Stimulated activated CD8-positive, alpha-beta memory T cell treated with anti-CD3 and anti-CD28 coated beads, Interleukin-4, amount 100 ng/mL, for 4 hours (primary cell): ENCODE results near the gene CELSR1.

Experiments used
- DNase-seq, 2 donors: peaks; one replicate each; pipeline ENCODE4 v3.0.0-alpha.2; 2020; ENCODE audit warnings: low read depth in 2 of 2, low spot score in 1 of 2

CELSR1 gene

DNA sequence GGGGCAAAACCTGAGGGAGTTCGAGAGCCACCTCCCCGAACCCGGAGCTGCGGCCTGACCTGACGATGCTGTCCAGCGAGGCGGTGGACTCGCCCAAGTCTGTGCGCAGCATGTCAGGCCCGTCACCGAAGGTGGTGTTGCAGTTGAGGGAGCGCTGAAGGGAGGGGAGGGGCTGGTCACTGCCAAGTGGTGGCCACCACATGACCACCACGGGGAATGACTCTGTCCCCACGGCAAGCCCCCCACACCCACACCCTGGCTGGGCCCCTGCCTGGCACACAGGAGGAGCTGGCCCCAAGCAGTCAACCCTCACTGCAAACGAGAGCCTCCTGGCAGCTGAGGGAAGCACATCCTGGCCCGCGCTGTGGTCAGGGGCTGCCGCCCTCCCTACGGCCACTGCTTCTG is 171.1 kb downstream of the CELSR1 start:
- no peak for DNase-seq

GRCh38 chr22:46365166-46365624 is 172.2 kb downstream of the CELSR1 start:
- no peak for DNase-seq

DNA sequence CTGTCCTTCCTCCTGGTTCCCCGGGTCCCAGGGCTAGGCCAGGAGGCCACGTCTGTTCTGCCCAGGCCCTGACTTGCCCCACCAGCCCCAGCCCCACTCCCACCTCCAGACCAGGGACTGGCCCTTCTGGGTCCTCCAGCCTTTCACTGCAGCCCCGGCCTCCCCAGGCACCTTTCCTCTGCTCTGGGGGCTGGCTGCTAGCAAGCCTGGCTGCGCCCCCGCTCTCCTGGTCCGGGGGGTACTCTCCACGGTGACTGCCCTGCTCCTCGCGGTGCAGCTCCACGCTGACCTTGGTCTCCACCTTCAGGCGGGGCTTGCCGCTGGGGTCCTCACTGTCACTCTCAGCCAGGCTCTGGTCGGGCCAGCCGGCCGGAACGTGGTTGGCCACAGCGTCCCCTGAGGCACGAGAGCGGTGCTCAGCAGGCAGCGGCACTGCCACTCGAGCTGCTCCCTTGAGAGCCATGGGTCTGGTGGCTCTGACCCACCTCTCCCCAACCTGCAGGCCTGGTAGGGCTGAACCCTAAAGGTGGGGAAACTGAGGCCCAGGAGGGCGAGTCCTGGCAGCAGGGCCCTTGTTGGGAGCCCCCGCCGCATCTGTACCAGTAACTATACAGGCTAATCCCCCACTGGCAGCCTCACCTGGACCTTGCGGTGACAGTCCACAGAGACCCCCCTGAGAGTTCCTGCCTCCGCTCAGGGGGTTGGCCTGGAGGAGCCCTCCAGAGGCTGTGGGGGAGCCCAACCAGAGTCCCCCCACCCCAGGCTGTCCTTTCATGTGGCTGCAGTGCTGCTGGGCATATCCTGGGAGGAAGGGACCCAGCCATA is 172.9 kb downstream of the CELSR1 start:
- no peak for DNase-seq

- no peak for DNase-seq
Measured at GRCh38 chr22:46363611-46364321, 173.7 kb downstream of the CELSR1 start.

GRCh38 chr22:46362934-46363515 is 174.4 kb downstream of the CELSR1 start:
- no peak for DNase-seq

DNA sequence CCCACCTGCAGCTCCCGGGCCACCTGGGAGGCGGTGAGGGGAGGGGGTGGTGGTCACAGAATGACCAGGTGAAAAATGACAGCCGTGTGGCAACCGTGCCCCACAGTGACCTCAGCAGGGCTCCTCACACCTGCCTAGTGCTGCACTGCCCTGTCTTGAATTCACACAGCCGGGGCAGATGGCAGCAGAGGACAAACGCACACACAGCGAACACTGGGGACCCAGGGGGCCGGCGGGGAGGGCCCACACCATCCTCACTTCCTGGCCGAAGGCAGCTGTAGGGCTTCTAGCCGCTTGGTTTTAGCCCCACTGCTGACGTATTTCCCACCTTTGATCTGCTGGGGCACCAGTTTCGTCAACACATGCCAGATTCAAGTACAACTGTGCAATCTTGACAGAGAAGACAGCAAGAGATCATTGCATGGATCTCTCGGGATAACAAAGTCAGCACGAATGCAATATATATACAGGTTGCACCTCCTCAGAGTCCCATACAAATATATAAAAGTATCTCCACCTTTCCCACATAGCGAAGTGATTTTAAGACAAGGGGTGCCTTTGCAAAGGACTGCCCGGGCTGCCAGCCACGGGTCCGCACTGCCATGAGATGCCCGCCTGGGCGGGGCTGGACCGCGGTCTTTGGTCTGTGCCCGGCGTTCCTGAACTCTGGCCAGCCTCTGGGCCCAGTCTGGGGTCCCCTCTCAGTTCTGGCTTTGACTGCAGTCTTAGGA is 175.1 kb downstream of the CELSR1 start:
- DNase-seq: no peak

DNA sequence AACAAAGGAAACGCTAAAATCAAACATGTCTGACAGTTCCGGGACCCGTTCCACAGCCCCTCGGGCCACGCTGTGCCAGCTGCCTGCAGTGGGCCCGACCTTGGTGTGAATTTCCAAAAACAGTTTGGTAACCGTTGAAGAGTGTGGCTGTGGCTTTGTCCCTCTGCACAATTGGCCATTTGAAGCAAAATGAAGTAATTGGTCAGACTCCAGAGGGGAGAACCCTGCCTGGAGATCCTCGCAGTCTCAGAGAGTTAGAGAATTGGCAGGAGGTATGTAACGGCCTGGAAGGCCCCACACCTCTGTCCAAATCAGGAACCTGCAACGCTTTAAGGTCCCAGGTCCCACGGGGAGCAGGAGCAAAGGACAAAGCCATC is 175.6 kb downstream of the CELSR1 start:
- no peak for DNase-seq

GRCh38 chr22:46360891-46361290 is 176.5 kb downstream of the CELSR1 start:
- DNase-seq: no peak

GRCh38 chr22:46360097-46360496 is 177.3 kb downstream of the CELSR1 start:
- no peak for DNase-seq

DNA sequence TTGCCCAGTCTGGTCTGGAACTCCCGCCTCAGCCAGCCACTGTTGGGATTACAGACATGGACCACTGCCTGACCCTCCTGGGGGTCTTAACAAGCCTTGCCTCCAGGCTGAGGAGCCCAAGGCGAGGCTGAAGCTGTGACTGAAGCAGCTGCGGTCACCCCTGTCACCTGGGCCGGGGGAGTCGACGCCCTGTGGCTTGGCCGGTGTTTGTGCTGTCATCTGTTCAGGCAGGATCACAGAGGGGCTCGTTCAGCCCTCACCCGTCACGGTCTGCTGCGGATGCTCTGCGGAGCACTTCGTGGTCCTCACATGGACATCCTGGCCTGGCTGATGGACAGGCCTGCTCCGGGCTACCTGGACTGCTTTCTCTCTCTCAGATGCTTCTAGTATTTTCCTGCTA is 178.1 kb downstream of the CELSR1 start:
- no peak for DNase-seq

- no peak for DNase-seq
Measured at GRCh38 chr22:46358766-46359165, 178.7 kb downstream of the CELSR1 start.

- no peak for DNase-seq
Measured at GRCh38 chr22:46357711-46358520, 179.5 kb downstream of the CELSR1 start.

DNA sequence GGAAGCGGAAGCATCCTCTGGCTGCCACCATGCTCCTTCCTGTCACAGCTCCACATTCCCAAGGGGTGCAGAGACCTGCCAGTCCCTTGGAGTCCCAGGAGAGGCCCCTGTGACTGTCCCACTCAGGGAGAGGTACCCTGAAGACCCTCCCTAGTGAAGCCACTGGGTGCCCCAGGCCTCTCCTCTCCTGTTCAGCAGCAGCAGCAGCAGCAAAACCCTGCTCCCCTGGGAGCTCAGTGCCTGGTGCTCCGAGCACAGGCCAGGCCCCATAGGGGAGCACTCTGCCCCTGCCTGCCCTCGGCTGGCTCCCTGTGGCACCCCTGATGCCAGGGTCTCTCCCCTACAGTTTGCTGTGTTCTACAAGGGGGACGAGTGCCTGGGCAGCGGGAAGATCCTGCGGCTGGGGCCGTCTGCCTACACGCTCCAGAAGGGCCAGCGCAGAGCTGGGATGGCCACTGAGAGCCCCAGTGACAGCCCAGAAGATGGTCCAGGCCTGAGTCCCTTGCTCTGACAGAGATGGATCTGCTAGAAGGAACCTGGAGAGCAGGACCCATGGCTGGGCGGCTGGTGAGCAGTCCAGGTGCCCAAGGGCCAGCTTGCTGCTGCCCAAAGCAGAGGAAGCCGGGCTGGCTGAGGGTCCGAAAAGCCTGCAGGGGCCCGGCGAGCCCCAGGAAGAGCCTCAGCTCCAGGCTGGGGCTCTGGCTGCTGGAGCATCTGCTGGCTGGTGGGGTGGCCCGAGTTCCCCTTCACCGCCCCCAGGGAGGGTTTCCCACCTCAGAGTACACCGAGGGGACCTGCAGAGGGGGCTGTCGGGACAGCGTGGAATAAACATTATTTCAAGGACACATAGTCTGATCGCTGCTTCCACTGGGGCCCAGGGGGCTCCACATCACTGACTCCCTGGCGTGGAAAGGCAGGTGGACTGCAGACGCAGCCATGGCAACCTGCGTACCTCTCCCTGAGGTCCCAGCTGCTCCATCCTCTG is 180.6 kb downstream of the CELSR1 start:
- no peak for DNase-seq

DNA sequence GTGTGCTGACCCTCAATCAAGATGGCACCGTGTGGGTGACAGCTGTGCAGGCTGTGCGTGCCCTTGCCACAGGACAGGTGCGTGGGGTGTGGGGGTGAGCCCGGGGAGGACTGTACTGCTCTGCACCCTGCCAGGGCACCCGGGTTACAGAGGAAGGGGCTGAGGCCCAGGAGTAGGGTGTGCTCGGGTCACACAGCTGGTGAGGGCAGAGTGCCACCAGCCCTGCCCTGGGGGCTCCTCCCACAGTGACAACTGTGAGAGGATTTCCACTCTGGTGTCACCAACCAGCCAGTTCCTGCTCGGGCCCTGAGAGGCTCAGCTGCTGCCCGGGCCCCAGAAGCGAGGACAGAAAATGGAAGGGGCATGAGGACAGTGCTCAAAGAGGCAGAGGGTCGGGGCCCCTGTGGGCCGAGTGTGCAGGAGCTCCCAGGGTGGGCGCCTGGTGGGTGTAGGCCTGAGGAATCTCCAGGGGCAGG is 181.4 kb downstream of the CELSR1 start:
- DNase-seq: no peak

- DNase-seq: no peak
Measured at GRCh38 chr22:46355369-46355995, 181.9 kb downstream of the CELSR1 start.

GRCh38 chr22:46354993-46355305 is 182.5 kb downstream of the CELSR1 start:
- no peak for DNase-seq

GRCh38 chr22:46354176-46354992 is 183.0 kb downstream of the CELSR1 start:
- DNase-seq: no peak

- no peak for DNase-seq
Measured at GRCh38 chr22:46353483-46354105, 183.8 kb downstream of the CELSR1 start.
